Adrenal gland (tissue), 12 donors: ENCODE results near the gene ICAM2. TPM values are rescaled to one million over a fixed set of nuclear protein-coding genes. Genes with fewer than 3 reads are reported as not detected.

Experiments used
- DNase-seq, 7 donors: peaks; one replicate each; pipeline ENCODE4 v3.0.0-alpha.2; 2019 to 2020
- H3K27ac ChIP-seq, 5 donors: fragments of 200-600 bp; sonication (generic) in 4 of 5; 1 replicate in 3 of 5; 2 replicates in 2 of 5; pipeline versions ENCODE4 v1.5.1 to v1.8.0; 2016 to 2020; ENCODE audit warnings: mild to moderate bottlenecking in 1 of 5
- H3K27me3 ChIP-seq: fragments of 200-600 bp; 2 replicates; pipeline ENCODE4 v1.8.0; 2021
- H3K36me3 ChIP-seq, 2 donors: fragments of 200-600 bp; replicated peaks in 1 of 2; 1 replicate in 1 of 2; 2 replicates in 1 of 2; pipeline versions ENCODE4 v1.5.1 to v1.8.0; 2018 to 2022
- H3K4me1 ChIP-seq, 2 donors: fragments of 200-600 bp; replicated peaks in 1 of 2; 1 replicate in 1 of 2; 2 replicates in 1 of 2; pipeline versions ENCODE4 v1.5.1 to v1.8.0; 2018 to 2021
- H3K4me3 ChIP-seq, 4 donors: fragments of 200-600 bp; sonication (generic) in 3 of 4; one replicate each; pipeline ENCODE4 v1.5.1; 2016 to 2018
- H3K9me3 ChIP-seq, 3 donors: fragments of 200-600 bp; sonication (generic) in 1 of 3; replicated peaks in 1 of 3; 1 replicate in 2 of 3; 2 replicates in 1 of 3; pipeline versions ENCODE4 v1.5.1 to v1.8.0; 2016 to 2021
- POLR2A ChIP-seq, 2 donors: fragments of 450-650 bp; IDR thresholded peaks; one replicate each; pipeline ENCODE4 v1.6.1; 2017; ENCODE audit warnings: antibody characterized with exemption in 2 of 2, mild to moderate bottlenecking in 2 of 2, moderate library complexity in 1 of 2
- WGBS, 4 donors: extraction: QIAGEN DNeasy Blood & Tissue Kit in 2 of 4; methylation state at CpG; one replicate each; pipeline versions ENCODE4 v1.1.5 to v1.1.7; 2013 to 2017; 5-methylcytosine and 5-hydroxymethylcytosine counted together
- intact Hi-C, 2 donors: fragments of 100-400 bp; cut with DNase I; formaldehyde crosslinking; loops; one replicate each; pipeline versions ENCODE4 v1.14.1 to v1.15.0; 2022 to 2023
- polyA plus RNA-seq, 3 donors: library from polyadenylated mRNA; stranded (reverse); fragments of 200-250 nt in 2 of 3; fragments of 350-450 nt in 1 of 3; fragmentation: Illumina TruSeq in 1 of 3; extraction: RNeasy Lipid Tissue Mini Kit (QIAGEN cat#74804) in 1 of 3; gene quantifications; one replicate each; pipeline ENCODE4 v1.2.3, GENCODE V29; 2013 to 2014
- total RNA-seq, 9 donors: library from RNA; depleted of rRNA in 4 of 9; stranded (reverse); fragments of >200 nt in 4 of 9; fragments of 120-200 nt in 1 of 9; fragmentation: NEBNext Ultra II Directional in 1 of 9; extraction: Animal tissue kit (Norgen Biotek cat#: 25700) in 1 of 9; gene quantifications; one replicate each; pipeline versions ENCODE4 v1.1.0 to v1.2.4, GENCODE V29; 2013 to 2023
- TF ChIP-seq, protein P1 (sequence below), 6 experiments: fragments of 450-650 bp in 4 of 6; fragments of 200-600 bp in 2 of 6; sonication (generic) in 1 of 6; IDR thresholded peaks; 1 replicate in 5 of 6; 2 replicates in 1 of 6; pipeline versions ENCODE4 v1.5.1 to v1.8.0; 2016 to 2021; ENCODE audit warnings: antibody characterized with exemption in 6 of 6, mild to moderate bottlenecking in 2 of 6, moderate library complexity in 1 of 6
- donor health status: healthy with polysubstance abuse.
- donor health status: Bipolar disorder and iron deficiency.
- donor health status: DM: yes; HTN: yes; CAD: no.
- donor health status: DM: no; HTN: no; CAD: no.
- donor health status: DM: no; HTN: no; CAD: no.
- donor health status: DM: yes; HTN: yes; CAD: no.

Gene ICAM2
- total and polyA plus RNA-seq, 12 donors = 9.6 to 42.2 (median 20.9) TPM

- Histone ChIP-seq H3K27me3 (no peaks in the 10 kb centered on the region), H3K4me3 (no peak overlapping the region), H3K9me3 (no peaks in the 10 kb centered on the region), H3K27ac (no peak overlapping the region), H3K36me3 (no peaks in the 10 kb centered on the region), H3K4me1 (peaks cover 3 to 34% of the 10 kb centered on the region in 2 donors)
- intact Hi-C loops = loop anchor here in 1 of 2 donors (10.0 kb wide), 1 partner anchor 81 kb away; no protein-coding TSS in a partner anchor
- WGBS, 4 donors = 54 to 67% (median 59%) methylated on average over 5 to 6 of the region's 6 CpGs
- TF ChIP-seq POLR2A (IDR thresholded peaks at IDR 0.05) = no peak
- TF ChIP-seq, protein P1, sequence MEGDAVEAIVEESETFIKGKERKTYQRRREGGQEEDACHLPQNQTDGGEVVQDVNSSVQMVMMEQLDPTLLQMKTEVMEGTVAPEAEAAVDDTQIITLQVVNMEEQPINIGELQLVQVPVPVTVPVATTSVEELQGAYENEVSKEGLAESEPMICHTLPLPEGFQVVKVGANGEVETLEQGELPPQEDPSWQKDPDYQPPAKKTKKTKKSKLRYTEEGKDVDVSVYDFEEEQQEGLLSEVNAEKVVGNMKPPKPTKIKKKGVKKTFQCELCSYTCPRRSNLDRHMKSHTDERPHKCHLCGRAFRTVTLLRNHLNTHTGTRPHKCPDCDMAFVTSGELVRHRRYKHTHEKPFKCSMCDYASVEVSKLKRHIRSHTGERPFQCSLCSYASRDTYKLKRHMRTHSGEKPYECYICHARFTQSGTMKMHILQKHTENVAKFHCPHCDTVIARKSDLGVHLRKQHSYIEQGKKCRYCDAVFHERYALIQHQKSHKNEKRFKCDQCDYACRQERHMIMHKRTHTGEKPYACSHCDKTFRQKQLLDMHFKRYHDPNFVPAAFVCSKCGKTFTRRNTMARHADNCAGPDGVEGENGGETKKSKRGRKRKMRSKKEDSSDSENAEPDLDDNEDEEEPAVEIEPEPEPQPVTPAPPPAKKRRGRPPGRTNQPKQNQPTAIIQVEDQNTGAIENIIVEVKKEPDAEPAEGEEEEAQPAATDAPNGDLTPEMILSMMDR (IDR thresholded peaks at IDR 0.05) = no peak
- peak in 5 of 7 donors; percentile 13 to 56 (median 23) for DNase-seq
Observed at GRCh38 chr17:64005734-64006167, 14.7 kb downstream of the ICAM2 start.

DNA sequence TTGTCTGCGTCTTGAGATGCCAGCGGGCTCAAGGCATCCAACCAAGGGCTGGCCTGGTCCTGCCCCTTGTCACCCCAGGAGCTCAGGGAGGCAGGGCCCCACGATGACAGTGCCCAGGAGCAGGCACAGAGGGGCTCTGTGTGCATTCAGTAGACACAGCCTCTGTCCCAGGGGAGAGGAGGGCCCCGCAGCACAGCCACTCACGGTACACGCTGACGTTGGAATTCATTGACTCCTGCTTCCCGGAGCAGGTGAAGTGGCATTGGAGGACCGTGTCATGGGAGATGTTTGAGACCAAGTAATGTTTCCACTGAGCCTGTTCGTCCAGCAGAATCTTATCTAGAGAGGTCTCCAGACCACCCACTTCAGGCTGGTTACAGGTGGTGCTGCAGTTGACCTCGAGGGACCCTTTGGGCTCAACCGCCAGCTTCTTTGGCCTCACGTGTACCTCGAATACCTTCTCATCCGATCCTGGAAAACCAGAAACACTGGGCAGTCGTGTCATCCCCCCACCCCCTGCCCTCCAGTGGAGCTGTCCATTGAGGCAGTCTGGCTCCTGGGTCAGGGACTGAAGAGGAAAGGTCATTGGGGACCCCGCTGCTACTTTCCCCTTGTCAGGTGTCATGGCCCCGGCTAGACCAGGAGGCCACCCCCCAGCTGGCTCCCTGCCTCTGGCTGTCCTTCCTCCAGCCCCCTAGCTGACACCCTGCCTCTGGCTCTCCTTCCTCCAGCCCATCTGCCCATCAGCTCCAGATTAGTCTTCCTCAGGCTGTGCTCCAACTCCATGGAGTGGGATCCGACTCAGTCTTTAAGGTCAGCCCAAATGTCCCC is 15.3 kb downstream of the ICAM2 start:
- WGBS, 4 donors = 66 to 87% (median 79%) methylated on average over 8 to 19 of the region's 19 CpGs
- Histone ChIP-seq H3K36me3 (no peaks in the 10 kb centered on the region), H3K4me1 (peaks cover 3 to 34% of the 10 kb centered on the region in 2 donors), H3K27ac (no peak overlapping the region), H3K4me3 (no peak overlapping the region), H3K27me3 (no peaks in the 10 kb centered on the region), H3K9me3 (no peaks in the 10 kb centered on the region)
- intact Hi-C loops = loop anchor here in 1 of 2 donors (10.0 kb wide), 1 partner anchor 80 kb away; no protein-coding TSS in a partner anchor
- TF ChIP-seq POLR2A (IDR thresholded peaks at IDR 0.05) = no peak
- DNase-seq = peak in 4 of 7 donors; percentile 1 to 42 (median 9)

DNA sequence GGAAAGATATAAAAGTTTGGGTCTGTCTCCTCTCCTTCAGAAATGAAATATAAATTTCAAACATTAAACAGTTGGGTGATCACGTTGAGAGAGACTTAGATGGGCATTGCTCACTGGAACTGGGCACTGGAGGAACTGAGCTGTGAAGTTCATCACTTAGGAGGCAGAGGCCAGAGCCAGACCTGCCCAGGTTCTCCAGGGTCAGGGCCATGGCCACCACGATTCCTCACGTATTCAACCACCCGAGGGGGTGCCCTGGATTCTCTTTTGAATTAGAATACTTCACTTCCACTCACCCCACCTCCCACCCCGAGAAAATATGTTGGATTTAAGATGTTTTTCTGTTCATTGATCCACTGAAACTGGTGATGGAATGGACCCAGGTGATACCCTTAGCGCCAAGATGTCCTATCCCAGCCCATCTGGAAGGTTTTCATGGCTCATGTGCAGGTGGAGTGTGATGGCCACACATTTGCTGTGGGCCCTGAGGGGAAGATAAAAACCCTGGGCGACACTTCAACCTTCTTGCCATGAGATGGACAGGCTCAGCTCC is 16.1 kb downstream of the ICAM2 start:
- WGBS, 4 donors = 89 to 94% (median 93%) methylated on average over 6 to 7 of the region's 7 CpGs
- Histone ChIP-seq H3K4me3 (no peak overlapping the region), H3K4me1 (peaks cover 3 to 26% of the 10 kb centered on the region in 2 donors), H3K27me3 (no peaks in the 10 kb centered on the region), H3K27ac (no peak overlapping the region), H3K9me3 (no peaks in the 10 kb centered on the region), H3K36me3 (no peaks in the 10 kb centered on the region)
- DNase-seq = peak in 3 of 7 donors; percentile 6 to 31 (median 11)
- intact Hi-C loops = loop anchor here in 1 of 2 donors (10.0 kb wide), 1 partner anchor 79 kb away; no protein-coding TSS in a partner anchor
- TF ChIP-seq POLR2A (IDR thresholded peaks at IDR 0.05) = no peak
- TF ChIP-seq, protein P1 (IDR thresholded peaks at IDR 0.05) = no peak

GRCh38 chr17:64003526-64004121 is 16.8 kb downstream of the ICAM2 start:
- 83 to 90% (median 85%) methylated on average over 6 to 13 of the region's 13 CpGs for WGBS, 4 donors
- DNase-seq = peak in 5 of 7 donors; percentile 5 to 39 (median 10)
- Histone ChIP-seq H3K9me3 (no peaks in the 10 kb centered on the region), H3K27ac (no peak overlapping the region), H3K36me3 (no peaks in the 10 kb centered on the region), H3K27me3 (no peaks in the 10 kb centered on the region), H3K4me3 (no peak overlapping the region), H3K4me1 (peaks cover 3 to 21% of the 10 kb centered on the region in 2 donors)
- intact Hi-C loops = loop anchor here in 1 of 2 donors (10.0 kb wide), 1 partner anchor 79 kb away; no protein-coding TSS in a partner anchor
- no peak for TF ChIP-seq POLR2A (IDR thresholded peaks at IDR 0.05)
- TF ChIP-seq, protein P1 (IDR thresholded peaks at IDR 0.05) = no peak
